ENCODE data around the gene DYNC1LI1.

DYNC1LI1 gene

GRCh38 chr3:32492684-32493436, 77.8 kb downstream of the DYNC1LI1 start:
- no peak for DNase-seq (ENCODE audit: low read depth in 2 of 2)

GRCh38 chr3:32488474-32489008, 82.1 kb downstream of the DYNC1LI1 start:
- DNase-seq (ENCODE audit: low read depth in 2 of 2): no peak

- no peak for DNase-seq (ENCODE audit: low read depth in 2 of 2)
Measured at GRCh38 chr3:32487781-32488473, 82.7 kb downstream of the DYNC1LI1 start.

- DNase-seq (ENCODE audit: low read depth in 2 of 2): no peak
Measured at GRCh38 chr3:32484436-32484835, 86.2 kb downstream of the DYNC1LI1 start.

- DNase-seq (ENCODE audit: low read depth in 2 of 2): no peak
Measured at GRCh38 chr3:32483772-32484171, 86.9 kb downstream of the DYNC1LI1 start.

GRCh38 chr3:32482693-32483092, 88.0 kb downstream of the DYNC1LI1 start:
- no peak for DNase-seq (ENCODE audit: low read depth in 2 of 2)

- DNase-seq (ENCODE audit: low read depth in 2 of 2): no peak
Measured at GRCh38 chr3:32481791-32482631, 88.6 kb downstream of the DYNC1LI1 start.

- no peak for DNase-seq (ENCODE audit: low read depth in 2 of 2)
Measured at GRCh38 chr3:32480604-32481003, 90.1 kb downstream of the DYNC1LI1 start.

Measured in stimulated activated CD4-positive, alpha-beta T cell treated with anti-CD3 and anti-CD28 coated beads, Interleukin-4, amount 100 ng/mL, for 48 hours (primary cell).